ENCODE results near the gene BEST3.

BEST3 gene

GRCh38 chr12:69684466-69684865 lies 14.6 kb downstream of the BEST3 start:
- no peak for TF ChIP-seq CTCF (conservative IDR thresholded peaks at IDR 0.05; ENCODE audit: low read depth)
- CTCF ChIA-PET, result no interaction called here
- DNase-seq (ENCODE audit: low spot score), result no peak
- POLR2A ChIA-PET (ENCODE audit: low non-redundant PET), result no interaction called here
- H3K27ac ChIP-seq, result no peak overlapping the region

GRCh38 chr12:69682110-69682755 lies 16.9 kb downstream of the BEST3 start:
- no peak for TF ChIP-seq CTCF (conservative IDR thresholded peaks at IDR 0.05; ENCODE audit: low read depth)
- no peak for DNase-seq (ENCODE audit: low spot score)
- POLR2A ChIA-PET (ENCODE audit: low non-redundant PET), result no interaction called here
- CTCF ChIA-PET, result interaction anchor here (0.6 to 0.9 kb wide), 4 partner anchors 14 to 287 kb away, joined by 3 to 4 read pairs (median 4); no protein-coding TSS in a partner anchor
- no peak overlapping the region for H3K27ac ChIP-seq

GRCh38 chr12:69679119-69679518 lies 20.0 kb downstream of the BEST3 start:
- H3K27ac ChIP-seq, result peak overlapping the region; percentile 16; the same call in 1 of the 2 replicates
- ChIA-PET POLR2A (ENCODE audit: low non-redundant PET) (no interaction called here), CTCF (interaction anchor here (0.6 kb wide), 1 partner anchor 47 kb away, joined by 3 read pairs; no protein-coding TSS in a partner anchor)
- DNase-seq (ENCODE audit: low spot score), result no peak
- TF ChIP-seq CTCF (conservative IDR thresholded peaks at IDR 0.05; ENCODE audit: low read depth), result no peak

- DNase-seq (ENCODE audit: low spot score), result no peak
- no peak overlapping the region for H3K27ac ChIP-seq
- TF ChIP-seq CTCF (conservative IDR thresholded peaks at IDR 0.05; ENCODE audit: low read depth), result no peak
- POLR2A ChIA-PET (ENCODE audit: low non-redundant PET), result interaction anchor here (0.6 kb wide), 1 partner anchor 187 kb away, joined by 3 read pairs; no protein-coding TSS in a partner anchor
- CTCF ChIA-PET, result no interaction called here
Measured at GRCh38 chr12:69676257-69677012, 22.7 kb downstream of the BEST3 start.

- TF ChIP-seq CTCF (conservative IDR thresholded peaks at IDR 0.05; ENCODE audit: low read depth), result no peak
- ChIA-PET CTCF (interaction anchor here (0.7 kb wide), 1 partner anchor 40 kb away, joined by 6 read pairs; no protein-coding TSS in a partner anchor), POLR2A (ENCODE audit: low non-redundant PET) (no interaction called here)
- no peak overlapping the region for H3K27ac ChIP-seq
- DNase-seq (ENCODE audit: low spot score), result no peak
Measured at GRCh38 chr12:69672195-69672594, 26.9 kb downstream of the BEST3 start.

GRCh38 chr12:69671597-69671996 lies 27.5 kb downstream of the BEST3 start:
- POLR2A ChIA-PET (ENCODE audit: low non-redundant PET), result no interaction called here
- no peak for TF ChIP-seq CTCF (conservative IDR thresholded peaks at IDR 0.05; ENCODE audit: low read depth)
- H3K27ac ChIP-seq, result no peak overlapping the region
- no peak for DNase-seq (ENCODE audit: low spot score)
- CTCF ChIA-PET, result no interaction called here

Data from RWPE1 (cell line).